DOHH2 (cell line): Measurements from ENCODE around the gene TERT.

Experiments used
- EZH2phosphoT487 ChIP-seq: fragments of 200-600 bp; sonication (generic); IDR thresholded peaks from 2 replicates; pipeline ENCODE4 v1.6.1; 2017; ENCODE audit warnings: borderline replicate concordance, mild to moderate bottlenecking, antibody characterized with exemption, low read length, moderate library complexity, mixed read lengths
- TF ChIP-seq, protein P1 (sequence below): fragments of 200-600 bp; sonication (generic); IDR thresholded peaks from one replicate; pipeline ENCODE4 v1.5.1; 2014; ENCODE audit warnings: antibody characterized with exemption, mild to moderate bottlenecking, low read depth, low read length; ENCODE audit not compliant: poor library complexity, severe bottlenecking

- TF ChIP-seq, protein P1, sequence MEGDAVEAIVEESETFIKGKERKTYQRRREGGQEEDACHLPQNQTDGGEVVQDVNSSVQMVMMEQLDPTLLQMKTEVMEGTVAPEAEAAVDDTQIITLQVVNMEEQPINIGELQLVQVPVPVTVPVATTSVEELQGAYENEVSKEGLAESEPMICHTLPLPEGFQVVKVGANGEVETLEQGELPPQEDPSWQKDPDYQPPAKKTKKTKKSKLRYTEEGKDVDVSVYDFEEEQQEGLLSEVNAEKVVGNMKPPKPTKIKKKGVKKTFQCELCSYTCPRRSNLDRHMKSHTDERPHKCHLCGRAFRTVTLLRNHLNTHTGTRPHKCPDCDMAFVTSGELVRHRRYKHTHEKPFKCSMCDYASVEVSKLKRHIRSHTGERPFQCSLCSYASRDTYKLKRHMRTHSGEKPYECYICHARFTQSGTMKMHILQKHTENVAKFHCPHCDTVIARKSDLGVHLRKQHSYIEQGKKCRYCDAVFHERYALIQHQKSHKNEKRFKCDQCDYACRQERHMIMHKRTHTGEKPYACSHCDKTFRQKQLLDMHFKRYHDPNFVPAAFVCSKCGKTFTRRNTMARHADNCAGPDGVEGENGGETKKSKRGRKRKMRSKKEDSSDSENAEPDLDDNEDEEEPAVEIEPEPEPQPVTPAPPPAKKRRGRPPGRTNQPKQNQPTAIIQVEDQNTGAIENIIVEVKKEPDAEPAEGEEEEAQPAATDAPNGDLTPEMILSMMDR: no peak
- no peak for TF ChIP-seq EZH2phosphoT487
These were observed 89.3 kb downstream of the TERT start for GRCh38 chr5:1205255-1206180.
